A673 (cell line): ENCODE measurements around the gene SLC22A12. TPM values are rescaled to one million over a fixed set of nuclear protein-coding genes. Genes with fewer than 3 reads are reported as not detected.
A peak's percentile ranks its signal among the peaks of the same experiment; 100 is the strongest.

ENCODE experiments used
- BruUV-seq: library from RNA; stranded (reverse); fragments of 400-500 nt; replicated peaks from 2 replicates; lab custom pipeline; 2021; lab: Mats Ljungman, UMichigan
- CTCF ChIA-PET: fragments of 300-600 bp; sonication (Branson Sonifier 250); formaldehyde crosslinking; loops from one replicate; lab custom pipeline; 2022; ENCODE audit warnings: antibody characterized with exemption; lab: Charles Lee
- POLR2A ChIA-PET: fragments of 300-600 bp; sonication (Branson Sonifier 250); formaldehyde crosslinking; loops from one replicate; lab custom pipeline; 2022; ENCODE audit warnings: antibody characterized with exemption; ENCODE audit not compliant: low non-redundant PET; lab: Charles Lee
- DNase-seq: peaks from one replicate; pipeline ENCODE4 v3.0.0-alpha.2; 2015; ENCODE audit warnings: low spot score
- H3K27ac ChIP-seq: fragments of 200-600 bp; sonication (generic); 2 replicates; pipeline ENCODE4 v1.5.1; 2016; ENCODE audit warnings: mixed run types, low read depth, mild to moderate bottlenecking, mixed read lengths, antibody characterized with exemption, low read length; ENCODE audit not compliant: poor library complexity, severe bottlenecking
- H3K27me3 ChIP-seq: fragments of 200-600 bp; sonication (generic); replicated peaks from 2 replicates; pipeline ENCODE4 v1.6.1; 2017; ENCODE audit warnings: mixed run types, low read depth, mild to moderate bottlenecking, mixed read lengths, antibody characterized with exemption, low read length; ENCODE audit not compliant: insufficient read depth, poor library complexity
- H3K36me3 ChIP-seq: fragments of 200-600 bp; sonication (generic); 2 replicates; pipeline ENCODE4 v1.6.1; 2016; ENCODE audit warnings: mixed run types, mild to moderate bottlenecking, mixed read lengths, antibody characterized with exemption, low read length; ENCODE audit not compliant: insufficient read depth, poor library complexity, severe bottlenecking
- H3K4me1 ChIP-seq: fragments of 200-600 bp; sonication (generic); 2 replicates; pipeline ENCODE4 v1.6.1; 2017; ENCODE audit warnings: mixed run types, mild to moderate bottlenecking, mixed read lengths, antibody characterized with exemption, low read length; ENCODE audit not compliant: insufficient read depth, poor library complexity, severe bottlenecking
- H3K4me3 ChIP-seq: fragments of 200-600 bp; sonication (generic); 2 replicates; pipeline ENCODE4 v1.5.1; 2016; ENCODE audit warnings: low read depth, mixed run types, mild to moderate bottlenecking, mixed read lengths, low read length; ENCODE audit not compliant: poor library complexity, severe bottlenecking
- H3K9me3 ChIP-seq: fragments of 200-600 bp; sonication (generic); 2 replicates; pipeline ENCODE4 v1.6.1; 2016; ENCODE audit warnings: mixed run types, low read depth, mild to moderate bottlenecking, mixed read lengths, antibody characterized with exemption, low read length; ENCODE audit not compliant: poor library complexity, severe bottlenecking
- EZH2 ChIP-seq: fragments of 200-600 bp; sonication (generic); IDR thresholded peaks from 2 replicates; pipeline ENCODE4 v1.6.1; 2017; ENCODE audit warnings: borderline replicate concordance, low read depth, mild to moderate bottlenecking, mixed read lengths, antibody characterized with exemption, low read length; ENCODE audit not compliant: poor library complexity, severe bottlenecking
- intact Hi-C: fragments of 100-400 bp; cut with micrococcal nuclease; formaldehyde crosslinking; loops from one replicate; pipeline ENCODE4 v1.10.0; 2022; ENCODE audit not compliant: unreplicated experiment
- total RNA-seq: library from RNA; stranded (reverse); gene quantifications from 2 replicates; pipeline ENCODE4 v1.2.3, GENCODE V29; 2021
- TF ChIP-seq, protein P1 (sequence below): fragments of 300-800, 200-600 bp; sonication (generic); conservative IDR thresholded peaks from 2 replicates; pipeline ENCODE4 v1.5.1; 2017; ENCODE audit warnings: low read depth, mild to moderate bottlenecking, antibody characterized with exemption, low read length, moderate library complexity, mixed read lengths

The SLC22A12 gene
- total RNA-seq, 1 experiment from 2014 or later = not detected

GRCh38 chr11:64650923-64651523 lies 60.0 kb downstream of the SLC22A12 start:
- no peaks in the 10 kb centered on the region for H3K9me3 ChIP-seq
- H3K36me3 ChIP-seq = no peaks in the 10 kb centered on the region
- BruUV-seq = no TSS peak
- no peak overlapping the region for H3K4me3 ChIP-seq
- H3K27ac ChIP-seq = no peak overlapping the region
- no peaks in the 10 kb centered on the region for H3K27me3 ChIP-seq
- no peak for DNase-seq
- CTCF ChIA-PET = interaction anchor here (1.0 to 4.7 kb wide), 4 partner anchors 38 to 201 kb away, joined by 3 to 33 read pairs (median 4); no protein-coding TSS in a partner anchor
- POLR2A ChIA-PET = no interaction called here
- H3K4me1 ChIP-seq = no peaks in the 10 kb centered on the region
- no peak for TF ChIP-seq EZH2
- TF ChIP-seq, protein P1, sequence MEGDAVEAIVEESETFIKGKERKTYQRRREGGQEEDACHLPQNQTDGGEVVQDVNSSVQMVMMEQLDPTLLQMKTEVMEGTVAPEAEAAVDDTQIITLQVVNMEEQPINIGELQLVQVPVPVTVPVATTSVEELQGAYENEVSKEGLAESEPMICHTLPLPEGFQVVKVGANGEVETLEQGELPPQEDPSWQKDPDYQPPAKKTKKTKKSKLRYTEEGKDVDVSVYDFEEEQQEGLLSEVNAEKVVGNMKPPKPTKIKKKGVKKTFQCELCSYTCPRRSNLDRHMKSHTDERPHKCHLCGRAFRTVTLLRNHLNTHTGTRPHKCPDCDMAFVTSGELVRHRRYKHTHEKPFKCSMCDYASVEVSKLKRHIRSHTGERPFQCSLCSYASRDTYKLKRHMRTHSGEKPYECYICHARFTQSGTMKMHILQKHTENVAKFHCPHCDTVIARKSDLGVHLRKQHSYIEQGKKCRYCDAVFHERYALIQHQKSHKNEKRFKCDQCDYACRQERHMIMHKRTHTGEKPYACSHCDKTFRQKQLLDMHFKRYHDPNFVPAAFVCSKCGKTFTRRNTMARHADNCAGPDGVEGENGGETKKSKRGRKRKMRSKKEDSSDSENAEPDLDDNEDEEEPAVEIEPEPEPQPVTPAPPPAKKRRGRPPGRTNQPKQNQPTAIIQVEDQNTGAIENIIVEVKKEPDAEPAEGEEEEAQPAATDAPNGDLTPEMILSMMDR = peak; percentile 65
- intact Hi-C loops = loop anchor here (1.0 to 5.0 kb wide), 2 partner anchors 164 to 203 kb away; no protein-coding TSS in a partner anchor

Other genes starting within 250 kb of the SLC22A12 start
- 22.9 and 24.5 TPM in 2 replicates for gene RPS6KA4, start 232.1 kb upstream of the SLC22A12 start, total RNA-seq
- gene SLC22A11, start 35.3 kb upstream of the SLC22A12 start, total RNA-seq = not detected in 2 replicates
- gene NRXN2, start 132.0 kb downstream of the SLC22A12 start, total RNA-seq = 5.0 and 6.1 TPM in 2 replicates
- gene RASGRP2, start 152.9 kb downstream of the SLC22A12 start, total RNA-seq = 2.0 and 3.5 TPM in 2 replicates
- 2.4 and 2.9 TPM in 2 replicates for gene PYGM, start 168.8 kb downstream of the SLC22A12 start, total RNA-seq
- gene SF1, start 187.3 kb downstream of the SLC22A12 start, total RNA-seq = 467 and 472 TPM in 2 replicates
- 46.5 and 50.5 TPM in 2 replicates for gene MAP4K2, start 212.0 kb downstream of the SLC22A12 start, total RNA-seq
- 45.7 and 49.2 TPM in 2 replicates for gene MEN1, start 219.3 kb downstream of the SLC22A12 start, total RNA-seq